Kidney tubule cell (primary cell): Measurements from ENCODE around the gene ASPRV1.

ENCODE experiments used
- DNase-seq: peaks from one replicate; pipeline ENCODE4 v3.0.0-alpha.2; 2018; ENCODE audit warnings: low spot score

Gene ASPRV1

DNA sequence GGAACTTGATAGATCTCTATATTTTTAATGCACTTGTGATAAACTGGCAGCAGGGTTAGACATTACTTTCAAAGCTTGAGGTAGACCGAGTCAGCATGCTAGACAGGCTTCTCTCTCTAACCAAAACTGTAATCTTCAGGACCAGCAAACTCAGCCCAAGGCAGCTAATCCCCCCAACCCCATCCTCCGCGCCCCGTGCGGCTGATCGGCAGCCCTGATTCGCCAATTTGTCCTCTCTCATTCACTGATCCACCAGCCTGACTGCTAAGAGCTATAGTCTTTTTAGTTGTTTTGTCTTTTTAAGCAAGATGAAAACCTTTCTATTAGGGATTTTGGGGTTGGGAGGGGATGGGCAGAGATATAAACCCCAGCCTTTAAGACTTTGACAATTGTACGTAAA lies 20.7 kb downstream of the ASPRV1 start:
- no peak for DNase-seq

DNA sequence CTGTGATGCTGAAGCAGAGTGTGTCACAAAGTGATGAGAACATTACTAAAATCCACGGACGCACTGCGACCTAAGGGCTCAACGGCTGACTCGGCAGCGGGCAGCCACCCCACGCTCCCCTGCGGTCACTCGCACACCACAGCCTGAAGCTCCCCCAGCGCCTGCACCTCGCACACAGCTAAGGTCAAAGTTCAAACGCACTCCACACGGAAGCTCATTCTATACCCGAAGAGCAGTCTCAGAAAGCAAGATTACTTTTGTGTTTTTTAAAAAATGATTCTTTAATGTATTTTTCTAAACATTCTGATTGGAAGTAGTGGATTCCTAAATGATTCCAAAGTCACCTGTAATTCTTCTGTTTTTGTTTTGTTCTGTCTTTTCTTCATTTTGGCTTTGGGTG lies 21.7 kb downstream of the ASPRV1 start:
- no peak for DNase-seq

DNA sequence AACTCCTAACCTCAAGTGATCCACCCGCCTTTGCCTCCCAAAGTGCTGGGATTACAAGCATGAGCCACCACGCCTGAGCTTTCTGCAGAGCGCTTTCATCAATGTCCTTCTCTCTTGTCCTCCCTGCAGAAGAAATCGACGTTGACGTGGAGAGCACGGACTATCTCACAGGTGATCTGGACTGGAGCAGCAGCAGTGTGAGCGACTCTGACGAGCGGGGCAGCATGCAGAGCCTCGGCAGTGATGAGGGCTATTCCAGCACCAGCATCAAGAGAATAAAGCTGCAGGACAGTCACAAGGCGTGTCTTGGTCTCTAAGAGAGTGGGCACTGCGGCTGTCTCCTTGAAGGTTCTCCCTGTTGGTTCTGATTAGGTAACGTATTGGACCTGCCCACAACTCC lies 23.5 kb downstream of the ASPRV1 start:
- no peak for DNase-seq

DNA sequence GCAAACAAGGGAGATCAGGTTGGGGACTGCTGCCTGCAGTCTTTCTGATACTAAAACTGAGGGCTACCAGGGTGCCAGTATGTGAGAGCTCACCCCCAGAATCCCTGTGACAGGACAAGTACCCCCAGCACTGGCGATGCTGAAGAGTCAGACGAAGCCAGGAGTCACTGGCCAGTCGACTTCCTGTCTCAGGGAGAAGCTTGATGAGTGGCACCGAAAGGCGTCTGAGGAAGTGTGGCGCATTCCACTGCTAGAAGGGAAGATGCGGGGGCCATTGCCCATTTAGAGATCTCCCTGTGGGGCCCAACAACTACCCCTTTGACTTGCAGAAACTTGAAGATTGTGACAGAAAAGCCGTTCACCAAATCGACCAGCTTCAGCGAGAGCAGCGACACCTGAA lies 24.5 kb downstream of the ASPRV1 start:
- DNase-seq = peak; percentile 36

DNA sequence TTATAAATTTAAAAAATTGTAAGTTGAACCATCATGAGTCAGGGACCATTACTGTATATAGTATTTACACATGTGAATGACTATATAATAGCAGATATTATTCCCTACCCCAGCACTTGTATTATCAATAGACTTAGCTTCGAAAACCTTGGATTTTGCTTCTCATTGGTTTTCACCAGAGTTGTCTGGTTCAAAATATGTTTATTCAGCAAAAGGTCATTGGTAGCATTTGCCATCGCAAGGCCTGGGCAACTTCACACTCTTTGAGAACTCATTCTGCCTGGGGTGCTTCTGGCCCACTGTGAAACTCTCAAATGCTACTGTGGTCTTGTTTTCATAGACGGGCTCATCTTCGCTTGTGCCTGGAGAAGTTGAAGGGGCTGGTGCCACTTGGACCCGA lies 26.4 kb downstream of the ASPRV1 start:
- no peak for DNase-seq

DNA sequence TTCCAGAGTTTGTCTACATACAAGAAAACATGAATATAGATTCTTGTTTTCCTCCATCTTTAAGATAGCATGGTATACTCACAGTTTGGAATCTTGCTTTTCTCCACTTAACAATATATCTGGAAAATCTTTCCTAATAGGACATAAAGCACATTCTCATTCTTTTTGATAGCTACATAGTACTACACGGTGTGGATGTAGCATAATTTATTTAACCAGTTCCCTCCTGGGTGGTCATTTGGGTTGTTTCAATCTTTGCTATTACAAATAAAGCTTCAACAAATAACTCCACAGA lies 26.9 kb downstream of the ASPRV1 start:
- no peak for DNase-seq

DNA sequence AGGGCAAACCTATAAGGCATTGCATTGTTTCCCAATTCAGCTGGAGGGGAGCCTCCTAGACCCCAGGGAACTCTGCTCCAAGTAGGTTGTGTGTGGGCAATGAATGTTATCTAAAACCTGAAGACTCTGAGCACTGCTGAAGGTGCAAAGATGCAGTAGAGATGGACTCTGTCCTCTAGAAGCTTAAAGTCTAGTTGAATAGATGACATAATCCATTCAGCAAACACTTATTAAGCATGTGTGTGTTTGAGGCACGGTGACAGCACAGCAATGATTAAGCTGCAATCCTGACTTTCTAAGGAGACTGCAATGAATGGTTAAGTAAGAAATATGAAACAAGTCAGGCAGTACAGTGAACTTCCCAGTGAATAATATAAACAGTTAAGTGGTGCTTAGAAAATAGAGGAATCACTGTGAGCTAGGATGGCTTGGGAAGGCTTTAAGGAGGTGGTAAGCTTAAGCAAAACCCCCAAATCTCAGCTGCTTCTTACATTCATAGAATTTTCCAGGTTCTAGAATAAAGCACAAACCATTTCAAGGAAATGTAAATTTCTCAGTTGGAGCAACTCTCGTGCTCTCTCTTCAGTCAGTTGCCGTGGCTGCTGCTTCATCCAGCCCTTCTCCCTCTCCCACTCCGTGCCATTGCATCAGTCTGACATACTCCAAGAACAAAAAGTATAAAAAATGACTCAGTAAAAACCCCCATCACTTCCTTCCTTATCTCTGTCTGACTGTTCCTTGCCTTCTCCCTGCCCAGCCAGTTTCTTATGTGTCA lies 27.4 kb downstream of the ASPRV1 start:
- DNase-seq = peak; percentile 85

DNA sequence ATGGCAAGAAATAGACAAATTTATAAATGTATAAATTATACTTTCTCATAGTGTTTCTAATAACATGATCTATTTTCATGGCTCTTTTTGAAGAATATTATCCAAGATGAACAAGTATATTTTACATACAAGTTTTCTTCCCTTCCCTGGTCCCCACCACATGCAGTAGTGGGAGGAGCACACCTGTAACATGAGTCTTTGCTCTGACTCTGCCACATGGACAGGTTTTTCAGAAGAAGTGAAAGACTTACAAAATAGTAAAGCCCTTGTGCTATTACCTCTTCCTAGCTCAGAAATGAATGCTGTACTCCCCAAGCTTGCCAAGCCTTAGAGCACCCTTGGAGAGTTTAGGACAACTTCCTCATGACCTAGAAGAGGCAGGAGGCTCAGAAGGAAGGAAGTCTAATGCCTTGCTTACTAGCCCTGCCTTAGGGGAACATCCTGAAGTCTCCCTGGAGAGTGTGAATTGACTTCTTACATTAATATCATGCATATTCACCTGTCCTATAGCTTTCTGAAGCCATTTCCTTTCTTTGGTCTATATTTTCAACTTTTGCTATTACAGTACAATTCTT lies 28.1 kb downstream of the ASPRV1 start:
- DNase-seq = no peak

DNA sequence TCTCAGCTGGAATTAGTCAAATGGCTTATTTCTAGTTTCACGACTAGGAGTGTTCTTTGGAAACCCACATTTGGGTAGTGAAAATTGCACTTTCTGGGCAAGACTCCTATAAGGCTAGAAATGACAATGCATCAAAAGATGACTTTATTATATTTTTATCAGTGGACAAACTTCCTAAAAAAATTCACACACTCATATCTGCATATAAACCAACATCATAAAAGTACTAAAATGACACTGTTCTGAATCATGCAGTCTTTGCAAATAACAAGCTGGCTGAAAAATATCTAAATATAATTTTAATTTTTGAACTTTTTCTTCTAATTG lies 28.9 kb downstream of the ASPRV1 start:
- no peak for DNase-seq

DNA sequence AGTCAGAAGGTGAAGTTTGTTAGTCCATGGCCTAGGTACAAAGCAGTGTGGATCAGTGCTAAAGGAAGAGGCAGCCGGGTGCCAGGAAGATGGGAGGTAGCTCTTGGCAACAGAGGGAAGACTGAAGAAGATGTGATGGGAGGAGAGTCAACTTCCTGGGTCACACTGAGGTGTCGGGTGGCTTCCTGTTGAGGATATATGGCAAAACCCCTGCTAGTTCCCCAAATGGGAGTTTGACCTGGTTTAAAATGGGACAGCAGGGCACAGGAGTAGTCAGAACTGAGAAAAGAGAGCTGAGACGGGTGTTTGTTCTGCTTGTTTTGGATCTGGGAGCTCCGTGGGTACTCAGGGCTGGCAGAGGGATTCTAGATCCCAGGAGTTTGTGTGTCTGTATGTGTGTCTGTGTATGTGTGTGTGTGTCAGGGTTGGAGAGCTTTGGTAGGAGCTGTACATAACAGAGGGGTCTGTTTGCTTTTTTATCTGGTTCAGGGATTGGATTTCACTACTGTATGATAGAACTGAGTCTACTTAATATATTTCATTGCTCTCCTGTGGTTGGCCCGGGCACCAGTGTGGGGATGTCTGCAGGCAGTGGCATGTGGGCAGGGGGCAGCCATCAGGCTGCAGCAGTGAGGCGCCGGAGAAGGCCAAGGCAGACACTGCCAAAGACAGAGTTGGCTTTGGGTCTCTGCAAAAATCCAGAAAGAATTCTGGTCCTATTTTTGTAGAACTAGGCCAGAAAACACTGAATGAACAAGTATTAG lies 29.4 kb downstream of the ASPRV1 start:
- no peak for DNase-seq

DNA sequence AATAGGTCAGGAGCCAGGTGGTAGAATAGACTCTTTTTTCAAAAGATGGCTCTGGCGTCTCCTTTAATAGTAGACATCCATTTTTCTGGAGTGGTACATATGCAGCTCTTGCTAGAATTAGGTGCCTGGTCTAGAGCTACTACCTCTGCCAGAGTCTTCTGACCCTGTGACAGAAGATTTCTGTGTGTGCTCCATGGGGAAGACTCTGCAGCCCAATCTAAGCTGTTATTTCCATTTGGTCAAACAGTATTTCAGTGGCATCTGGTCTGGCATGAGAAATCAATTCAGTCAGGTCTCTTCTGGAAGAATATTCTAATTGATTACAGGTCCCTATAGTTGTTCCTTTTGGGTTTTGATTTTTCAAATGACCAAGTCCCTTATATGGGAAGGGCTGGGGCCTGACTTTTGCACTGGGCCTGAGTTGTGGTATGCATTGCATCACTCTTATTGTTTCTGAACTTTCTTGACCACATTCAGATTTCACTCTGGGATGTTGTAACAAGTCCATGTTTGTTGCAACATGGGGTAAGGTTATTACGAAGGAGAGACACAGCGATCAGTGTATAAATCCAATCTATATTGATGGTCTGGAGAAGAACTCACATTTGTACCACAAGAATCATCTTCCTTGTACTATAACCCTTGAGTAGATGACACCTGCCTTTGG lies 34.4 kb downstream of the ASPRV1 start:
- no peak for DNase-seq

DNA sequence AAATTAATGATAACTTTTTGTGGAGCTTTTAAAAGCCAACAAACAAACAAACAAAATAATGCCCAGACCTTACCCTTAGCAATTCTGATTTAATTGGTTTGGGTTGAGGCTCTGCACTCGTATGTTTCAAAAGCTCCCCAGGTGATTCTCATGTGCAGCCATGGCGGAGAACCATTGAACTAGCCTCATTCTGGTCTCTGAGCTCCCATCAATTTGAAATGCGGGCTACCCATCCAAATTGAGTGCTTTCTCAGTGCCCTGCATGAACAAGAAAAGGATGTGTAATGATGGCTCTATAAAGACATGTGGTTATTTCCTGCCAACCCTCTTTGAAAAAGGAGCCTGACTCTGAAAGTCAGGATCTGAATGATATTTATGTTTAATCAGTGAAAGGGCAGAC lies 38.3 kb downstream of the ASPRV1 start:
- DNase-seq = no peak

DNA sequence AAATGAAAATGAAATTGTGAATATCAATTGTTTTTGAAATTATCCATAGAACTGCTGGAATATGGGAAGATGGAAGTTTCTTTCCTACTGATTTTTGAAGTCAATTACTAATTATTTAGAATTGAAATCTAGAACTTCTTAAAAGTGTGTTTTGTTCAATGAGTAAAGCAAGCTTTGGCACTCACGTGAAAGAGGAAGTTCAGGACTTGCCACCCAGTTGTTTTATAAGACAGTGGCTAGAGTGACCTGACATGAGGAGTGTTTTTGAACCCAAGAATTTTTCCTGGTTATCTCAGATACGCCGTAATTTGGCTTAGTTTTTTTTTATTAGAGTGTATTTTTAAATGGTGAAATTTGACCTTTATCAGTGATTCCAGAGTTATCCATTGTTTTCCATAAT lies 43.0 kb downstream of the ASPRV1 start:
- no peak for DNase-seq

DNA sequence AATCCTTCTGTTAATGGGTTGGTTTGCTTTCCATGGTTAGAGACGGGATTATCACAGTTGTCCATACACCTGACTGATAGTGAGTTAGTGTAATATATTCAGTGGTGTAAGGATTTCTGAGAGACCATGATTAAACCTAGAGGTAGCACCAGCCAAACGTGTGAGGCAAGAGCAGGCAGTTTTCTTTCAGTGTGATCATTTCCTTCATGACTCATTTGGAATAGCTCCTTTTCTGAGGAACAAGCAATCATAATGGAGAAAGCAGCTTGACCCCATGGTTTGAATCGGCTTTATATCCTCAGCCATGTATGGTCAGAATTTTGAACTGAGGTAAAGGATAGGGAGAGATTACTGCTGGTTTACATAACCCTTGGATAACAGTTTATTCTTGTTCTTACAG lies 43.6 kb downstream of the ASPRV1 start:
- peak; percentile 84 for DNase-seq

DNA sequence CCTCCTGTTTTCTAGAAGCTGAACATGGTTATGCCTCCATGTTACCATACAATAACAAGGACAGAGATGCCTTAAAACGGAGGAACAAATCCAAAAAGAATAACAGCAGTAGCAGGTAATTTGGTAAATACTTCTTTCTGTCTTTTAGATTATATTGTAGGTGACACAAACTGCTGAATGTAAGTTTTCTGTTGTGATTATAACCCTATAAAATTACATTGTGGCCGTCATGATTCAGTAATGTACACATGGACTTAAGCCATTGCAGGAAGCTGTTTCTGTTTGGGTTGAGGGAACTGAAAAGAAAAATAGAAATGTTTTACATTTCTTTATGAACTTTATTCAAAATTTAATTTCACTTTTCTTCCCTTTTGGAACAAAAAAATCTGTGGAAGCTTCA lies 45.3 kb downstream of the ASPRV1 start:
- DNase-seq = no peak

DNA sequence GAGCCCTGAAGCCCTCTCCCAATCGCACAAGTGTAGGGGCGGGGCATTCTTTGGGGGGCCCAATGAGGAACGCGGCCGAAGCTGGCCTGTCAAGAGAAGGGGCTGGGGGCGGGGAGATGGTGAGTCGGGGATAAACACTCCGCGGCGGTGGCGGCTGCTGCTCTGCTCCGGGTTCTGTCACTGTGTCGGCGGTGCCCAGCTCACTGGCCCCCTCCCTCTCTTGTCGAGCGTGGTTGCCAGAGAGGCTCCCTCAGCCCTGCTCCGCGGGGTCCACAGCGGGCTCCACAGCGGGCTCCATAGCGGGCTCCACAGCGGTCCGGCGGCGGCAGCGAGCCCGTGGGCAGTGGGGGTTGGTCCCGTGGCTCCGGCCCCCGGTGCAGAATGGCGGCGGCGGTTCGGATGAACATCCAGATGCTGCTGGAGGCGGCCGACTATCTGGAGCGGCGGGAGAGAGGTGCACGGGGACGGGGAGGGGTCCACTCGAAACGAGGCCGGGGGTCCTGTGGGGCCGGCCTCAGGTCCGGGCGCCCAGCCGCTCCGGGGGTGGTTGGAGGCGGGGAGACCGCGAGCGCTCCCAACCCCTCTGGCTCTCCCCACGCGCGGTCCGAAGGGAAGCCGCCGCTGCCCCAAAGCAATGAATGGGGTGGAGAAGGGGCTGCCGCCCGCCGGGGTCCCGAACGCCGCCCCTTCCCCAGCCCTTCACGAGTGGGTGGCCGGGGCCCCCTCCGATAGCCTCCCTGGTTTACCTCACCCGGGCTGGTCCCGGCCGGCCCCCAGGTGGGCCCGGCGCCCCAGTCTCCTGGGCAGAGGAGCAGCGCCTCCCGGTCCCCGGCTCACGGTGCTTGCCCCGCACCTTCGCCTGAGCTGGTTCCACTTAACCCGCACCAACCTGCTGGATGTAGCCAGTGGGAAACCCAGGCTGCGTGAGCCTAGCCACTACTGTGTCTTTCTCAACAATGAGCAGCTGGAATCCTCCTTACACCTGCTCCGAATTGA lies 46.2 kb downstream of the ASPRV1 start, which contains the start of gene MXD1:
Gene MXD1, plus strand, starts transcription at position 160 of the 996 bp plus-strand sequence. Its CDS starts 222 bp downstream, at position 382.
- DNase-seq = peak; percentile 20

DNA sequence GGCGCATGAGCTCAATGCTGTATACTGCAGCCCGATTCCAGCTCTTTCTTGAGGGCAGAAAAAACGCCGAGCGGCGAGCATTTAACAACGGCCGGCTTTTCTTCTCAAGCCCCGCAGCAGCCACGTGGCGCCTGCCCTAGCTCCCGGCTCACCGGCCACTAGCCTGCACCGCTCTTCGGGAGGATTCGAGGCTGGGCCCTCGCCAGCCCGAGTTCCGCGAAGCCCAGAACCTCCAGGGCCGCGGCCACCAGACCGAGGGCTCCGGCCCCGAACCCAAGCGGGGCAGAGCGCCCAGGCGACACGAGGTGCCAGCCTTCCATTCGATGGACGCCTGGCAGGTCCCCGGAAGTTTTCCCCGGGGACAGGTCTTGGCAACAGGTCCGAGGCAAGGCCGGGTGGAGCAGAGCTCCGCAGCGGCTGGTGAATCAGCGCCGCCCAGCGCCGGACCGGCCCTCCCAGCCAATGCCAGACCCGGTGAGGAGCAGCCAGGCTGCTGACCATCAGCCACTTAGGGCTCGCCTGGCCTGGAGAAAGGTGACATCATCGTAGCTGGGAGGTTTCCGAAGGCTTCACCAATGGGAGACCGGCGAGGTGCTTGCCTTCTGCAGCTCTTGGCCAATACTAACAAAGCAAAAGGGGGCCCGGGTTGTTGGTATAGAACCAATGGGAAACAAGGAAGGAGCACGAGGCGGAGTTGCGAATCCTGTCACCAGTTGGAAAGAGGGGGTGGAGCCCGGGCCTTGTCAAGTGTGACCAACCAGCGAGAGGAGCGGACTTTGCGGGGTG lies 47.1 kb downstream of the ASPRV1 start:
- peak; percentile 100 for DNase-seq

DNA sequence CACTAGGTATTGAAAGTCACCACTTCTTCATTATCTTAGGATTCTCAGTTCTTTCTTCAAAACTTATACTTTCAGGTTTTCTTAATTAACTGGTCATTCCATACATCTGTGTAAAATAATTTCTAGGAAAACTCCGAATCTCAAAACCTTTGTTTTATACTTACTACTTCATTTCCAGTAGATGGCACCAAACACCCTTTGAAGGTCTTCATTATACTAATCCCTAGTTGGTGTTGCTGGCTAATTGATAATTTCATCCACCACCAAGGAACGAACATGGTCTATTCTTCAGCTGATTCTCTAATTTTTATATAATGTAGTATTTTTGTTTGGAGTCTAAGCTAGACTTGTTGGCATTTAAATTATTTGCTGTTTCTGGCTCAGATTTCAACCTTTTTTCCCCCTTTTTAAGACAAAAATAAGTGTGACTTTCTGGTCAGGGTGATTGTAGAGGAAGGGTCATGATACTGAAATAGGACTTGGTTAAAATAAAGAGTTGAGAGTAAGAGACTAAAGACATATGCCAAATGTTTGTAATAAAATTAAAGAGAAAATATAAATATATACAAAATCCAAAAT lies 49.4 kb downstream of the ASPRV1 start:
- DNase-seq = peak; percentile 66
